HG02840 (cell line): ENCODE results near the gene RRAD.
"Not testable (repeated sequence)": the region's sequence is repeated elsewhere in the genome, so short reads cannot be mapped to it uniquely, and the experiment has no call there.

Experiments
- ATAC-seq: cut with Tn5 transposase; IDR thresholded peaks from one replicate; pipeline ENCODE4 v1.9.1; 2021; ENCODE audit warnings: mild to moderate bottlenecking, moderate library complexity, moderate number of reproducible peaks; ENCODE audit not compliant: unreplicated experiment, low FRiP score

RRAD gene

GRCh38 chr16:66903544-66904427 is 21.5 kb downstream of the RRAD start:
- ATAC-seq, result no peak

GRCh38 chr16:66902648-66903543 is 22.4 kb downstream of the RRAD start:
- ATAC-seq, result no peak

- ATAC-seq, result no peak
Measured at GRCh38 chr16:66901626-66902025, 23.7 kb downstream of the RRAD start.

- ATAC-seq, result no peak
Measured at GRCh38 chr16:66900721-66901441, 24.5 kb downstream of the RRAD start.

GRCh38 chr16:66899945-66900710 is 25.2 kb downstream of the RRAD start:
- ATAC-seq, result no peak

GRCh38 chr16:66899310-66899944 is 25.9 kb downstream of the RRAD start:
- ATAC-seq, result no peak

GRCh38 chr16:66898933-66899309 is 26.4 kb downstream of the RRAD start:
- ATAC-seq, result no peak

GRCh38 chr16:66898207-66898606 is 27.1 kb downstream of the RRAD start:
- ATAC-seq, result no peak

- not testable (repeated sequence) for ATAC-seq
Measured at GRCh38 chr16:66896682-66897081, 28.7 kb downstream of the RRAD start.

- ATAC-seq, result no peak
Measured at GRCh38 chr16:66895999-66896398, 29.3 kb downstream of the RRAD start.

- ATAC-seq, result no peak
Measured at GRCh38 chr16:66895689-66895979, 29.7 kb downstream of the RRAD start.

- ATAC-seq, result no peak
Measured at GRCh38 chr16:66894948-66895688, 30.2 kb downstream of the RRAD start.

GRCh38 chr16:66894055-66894454 is 31.3 kb downstream of the RRAD start:
- ATAC-seq, result no peak

GRCh38 chr16:66891797-66892196 is 33.5 kb downstream of the RRAD start:
- ATAC-seq, result no peak

GRCh38 chr16:66891360-66891759 is 34.0 kb downstream of the RRAD start:
- ATAC-seq, result no peak

- ATAC-seq, result no peak
Measured at GRCh38 chr16:66890799-66891198, 34.5 kb downstream of the RRAD start.

- ATAC-seq, result no peak
Measured at GRCh38 chr16:66889622-66890021, 35.7 kb downstream of the RRAD start.

- ATAC-seq, result no peak
Measured at GRCh38 chr16:66888647-66889615, 36.4 kb downstream of the RRAD start.
